HG03280 (cell line): ENCODE data around the gene ZYG11A.
"Not testable (repeated sequence)": the region's sequence is repeated elsewhere in the genome, so short reads cannot be mapped to it uniquely, and the experiment has no call there.

Experiments
- ATAC-seq: cut with Tn5 transposase; IDR thresholded peaks from one replicate; pipeline ENCODE4 v1.9.1; 2021; ENCODE audit warnings: mild to moderate bottlenecking, moderate library complexity; ENCODE audit not compliant: unreplicated experiment

ZYG11A gene

GRCh38 chr1:52842643-52843310 is at the start of gene ZYG11A:
ZYG11A (plus strand) TSS chr1:52842760; CDS start chr1:52842884, 124 bp downstream.
- ATAC-seq, result peak; percentile 92

GRCh38 chr1:52793717-52794116 is 48.8 kb upstream of the ZYG11A start:
- not testable (repeated sequence) for ATAC-seq

GRCh38 chr1:52795464-52795863 is 47.1 kb upstream of the ZYG11A start:
- ATAC-seq, result no peak

- ATAC-seq, result no peak
Observed at GRCh38 chr1:52798331-52798730, 44.2 kb upstream of the ZYG11A start.

- no peak for ATAC-seq
Observed at GRCh38 chr1:52801011-52801410, 41.5 kb upstream of the ZYG11A start.

- ATAC-seq, result not testable (repeated sequence)
Observed at GRCh38 chr1:52804083-52804482, 38.5 kb upstream of the ZYG11A start.

GRCh38 chr1:52814465-52814864 is 28.1 kb upstream of the ZYG11A start:
- no peak for ATAC-seq

- ATAC-seq, result not testable (repeated sequence)
Observed at GRCh38 chr1:52820830-52821229, 21.7 kb upstream of the ZYG11A start.

GRCh38 chr1:52825868-52826267 is 16.7 kb upstream of the ZYG11A start:
- ATAC-seq, result no peak

- ATAC-seq, result no peak
Observed at GRCh38 chr1:52834798-52835197, 7.8 kb upstream of the ZYG11A start.

- no peak for ATAC-seq
Observed at GRCh38 chr1:52836035-52836434, 6.5 kb upstream of the ZYG11A start.

- not testable (repeated sequence) for ATAC-seq
Observed at GRCh38 chr1:52839175-52839574, 3.4 kb upstream of the ZYG11A start.

- ATAC-seq, result not testable (repeated sequence)
Observed at GRCh38 chr1:52845119-52845518, 2.6 kb downstream of the ZYG11A start.

- no peak for ATAC-seq
Observed at GRCh38 chr1:52848423-52848822, 5.9 kb downstream of the ZYG11A start.

GRCh38 chr1:52850951-52851350 is 8.4 kb downstream of the ZYG11A start:
- ATAC-seq, result no peak

GRCh38 chr1:52852854-52853253 is 10.3 kb downstream of the ZYG11A start:
- no peak for ATAC-seq

GRCh38 chr1:52855584-52855983 is 13.0 kb downstream of the ZYG11A start:
- no peak for ATAC-seq

GRCh38 chr1:52856026-52856425 is 13.5 kb downstream of the ZYG11A start:
- no peak for ATAC-seq

- no peak for ATAC-seq
Observed at GRCh38 chr1:52857443-52857842, 14.9 kb downstream of the ZYG11A start.

- no peak for ATAC-seq
Observed at GRCh38 chr1:52862666-52863458, 20.3 kb downstream of the ZYG11A start.

GRCh38 chr1:52867087-52867863 is 24.7 kb downstream of the ZYG11A start:
- peak; percentile 78 for ATAC-seq
